Globus pallidus (tissue), 1 donor: ENCODE data around the gene RASGRP4.
"Not testable (repeated sequence)": the region's sequence is repeated elsewhere in the genome, so short reads cannot be mapped to it uniquely, and the experiment has no call there.

Experiments
- DNase-seq: peaks from one replicate; pipeline ENCODE4 v3.0.0-alpha.2; 2015; ENCODE audit warnings: low spot score

Gene RASGRP4

DNA sequence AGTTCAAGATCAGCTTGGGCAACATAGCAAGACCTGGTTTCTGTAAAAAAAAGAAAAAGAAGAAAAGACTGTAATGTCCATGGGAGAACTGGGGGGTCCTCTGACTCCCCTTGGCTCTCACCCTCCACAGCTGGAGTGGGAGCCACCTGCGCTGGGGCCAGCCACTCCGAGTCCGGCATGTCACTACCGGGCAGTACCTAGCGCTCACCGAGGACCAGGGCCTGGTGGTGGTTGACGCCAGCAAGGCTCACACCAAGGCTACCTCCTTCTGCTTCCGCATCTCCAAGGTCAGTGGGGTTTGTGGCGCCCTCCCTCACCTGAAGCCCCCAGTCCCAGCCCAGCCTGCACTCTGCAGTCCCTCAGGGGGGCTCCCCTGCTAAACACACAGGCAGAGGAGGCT, 22.2 kb upstream of the RASGRP4 start:
- no peak for DNase-seq

GRCh38 chr19:38445362-38445761, 19.3 kb upstream of the RASGRP4 start:
- no peak for DNase-seq

DNA sequence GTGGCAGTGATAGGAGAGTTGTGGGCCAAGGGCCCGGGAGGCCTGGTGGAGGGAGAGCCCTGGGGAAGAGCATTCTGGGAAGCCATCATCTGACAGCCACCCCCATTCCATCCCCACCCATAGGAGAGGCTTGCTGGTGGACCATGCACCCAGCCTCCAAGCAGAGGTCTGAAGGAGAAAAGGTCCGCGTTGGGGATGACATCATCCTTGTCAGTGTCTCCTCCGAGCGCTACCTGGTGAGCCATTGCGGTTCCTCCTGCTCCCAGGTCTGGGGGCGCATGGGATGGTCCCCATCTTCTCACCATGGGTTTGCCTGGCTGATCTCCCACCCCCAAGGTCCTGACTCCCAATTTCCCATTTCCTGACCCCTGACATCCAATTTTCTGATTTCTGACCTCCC, 18.0 kb upstream of the RASGRP4 start:
- DNase-seq: no peak

DNA sequence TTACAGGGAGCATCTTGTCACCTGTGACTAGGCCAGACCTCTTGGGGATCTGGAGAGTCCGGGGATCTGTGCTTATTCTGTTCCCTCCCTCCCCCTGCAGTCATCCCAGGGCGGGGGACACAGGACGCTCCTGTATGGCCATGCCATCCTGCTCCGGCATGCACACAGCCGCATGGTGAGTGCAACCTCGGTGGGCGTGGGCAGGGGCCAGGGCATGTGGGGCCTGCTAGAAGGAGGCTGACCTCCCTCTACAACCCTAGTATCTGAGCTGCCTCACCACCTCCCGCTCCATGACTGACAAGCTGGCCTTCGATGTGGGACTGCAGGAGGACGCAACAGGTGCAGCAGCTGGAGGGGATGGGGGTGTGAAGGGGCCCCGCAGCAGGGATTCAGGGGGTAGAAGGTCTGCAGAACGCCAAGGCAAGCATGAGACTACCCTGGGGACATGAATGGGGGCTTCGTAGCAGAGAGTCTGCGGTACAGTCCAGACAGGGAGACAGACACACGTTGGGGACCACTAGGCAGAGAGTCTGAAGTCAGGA, 17.5 kb upstream of the RASGRP4 start:
- DNase-seq: no peak

DNA sequence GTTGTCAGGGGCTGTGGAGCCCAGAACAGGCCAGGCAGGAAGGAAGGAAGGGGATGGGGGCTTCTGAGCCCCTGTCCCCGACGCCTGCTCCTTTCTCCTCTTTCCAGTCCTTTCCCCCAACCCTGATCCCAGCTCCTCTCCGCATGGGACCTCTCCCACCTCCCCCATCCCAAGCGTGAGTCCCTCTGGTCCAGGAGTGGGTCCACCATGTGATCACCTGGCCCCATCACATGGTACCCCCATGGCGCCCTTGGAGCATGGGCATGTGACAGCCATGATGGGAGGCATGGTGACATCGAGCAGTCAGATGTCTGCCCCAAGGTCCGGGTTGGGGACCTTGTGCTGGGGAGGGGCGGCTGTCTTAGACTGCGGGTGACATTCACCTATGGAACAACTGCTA, 16.7 kb upstream of the RASGRP4 start:
- DNase-seq: no peak

DNA sequence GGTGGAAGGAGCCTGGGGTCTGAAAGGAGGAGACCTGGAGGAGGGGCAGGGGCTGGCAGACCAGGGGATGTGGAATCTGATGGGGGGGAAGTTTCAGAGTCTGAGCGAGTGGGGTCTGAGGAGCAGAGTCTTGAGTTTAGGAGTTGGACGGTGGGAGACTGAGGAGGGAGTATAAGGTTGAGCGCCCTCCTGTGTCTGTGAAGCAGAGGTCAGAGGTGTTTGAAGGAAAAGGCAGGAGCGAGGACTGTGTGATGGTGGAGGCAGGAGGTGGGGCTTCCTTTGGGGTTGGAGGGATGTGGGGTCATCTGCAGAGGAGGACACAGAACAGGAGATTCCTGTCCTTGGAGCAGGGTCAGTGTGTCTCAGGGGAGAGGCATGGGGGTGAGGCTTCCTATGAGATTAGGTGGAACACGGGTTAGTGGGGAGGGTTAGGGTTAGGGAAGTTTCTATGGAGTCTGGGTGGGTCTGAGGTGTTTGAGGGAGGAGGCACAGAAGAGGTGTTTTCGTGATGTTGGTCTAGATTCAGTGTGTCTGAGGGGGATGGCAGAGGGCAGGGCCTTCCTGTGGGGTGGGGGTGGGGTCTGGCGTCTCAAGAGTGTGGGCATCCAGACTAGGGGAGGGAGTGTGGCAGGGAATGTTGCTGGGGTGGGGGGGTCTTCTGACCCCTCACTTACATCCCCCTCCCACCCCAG, 15.8 kb upstream of the RASGRP4 start:
- DNase-seq: no peak

GRCh38 chr19:38440592-38440991, 14.6 kb upstream of the RASGRP4 start:
- no peak for DNase-seq

DNA sequence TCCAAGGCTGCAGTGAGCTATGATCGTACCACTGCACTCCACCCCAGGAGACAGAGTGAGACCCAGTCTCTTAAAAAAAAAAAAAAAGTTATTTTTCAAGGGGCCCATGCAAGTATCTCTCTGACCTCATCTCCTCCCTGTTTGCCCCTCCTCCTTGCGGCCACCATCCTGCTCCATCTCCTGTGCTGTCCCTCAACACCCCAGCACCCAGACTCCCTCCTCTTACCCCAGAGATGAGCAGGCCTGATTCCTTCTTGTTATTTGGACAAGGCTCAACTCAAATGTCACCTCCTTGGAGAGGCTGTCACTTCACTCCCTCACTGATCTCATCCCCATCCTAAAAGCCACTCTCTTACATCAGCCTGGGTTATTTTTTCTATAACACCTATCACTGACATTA, 11.9 kb upstream of the RASGRP4 start:
- no peak for DNase-seq

DNA sequence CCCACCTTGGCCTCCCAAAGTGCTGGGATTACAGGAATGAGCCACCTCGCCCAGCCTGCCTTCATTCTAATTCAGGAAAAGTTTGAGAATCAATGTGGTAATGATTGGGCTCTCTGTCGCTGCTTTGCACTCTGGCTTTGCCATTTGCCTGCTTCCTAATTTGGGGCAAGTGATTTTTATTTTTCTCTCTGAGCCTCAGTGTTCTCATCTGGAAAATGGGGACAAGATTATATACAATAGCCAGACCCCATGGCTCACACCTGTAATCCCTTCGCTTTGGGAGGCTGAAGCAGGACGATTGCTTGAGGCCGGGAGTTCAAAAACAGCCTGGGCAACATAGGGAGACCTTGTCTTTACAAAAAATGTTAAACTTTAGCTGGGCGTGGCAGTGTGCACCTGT, 11.3 kb upstream of the RASGRP4 start:
- DNase-seq: no peak

DNA sequence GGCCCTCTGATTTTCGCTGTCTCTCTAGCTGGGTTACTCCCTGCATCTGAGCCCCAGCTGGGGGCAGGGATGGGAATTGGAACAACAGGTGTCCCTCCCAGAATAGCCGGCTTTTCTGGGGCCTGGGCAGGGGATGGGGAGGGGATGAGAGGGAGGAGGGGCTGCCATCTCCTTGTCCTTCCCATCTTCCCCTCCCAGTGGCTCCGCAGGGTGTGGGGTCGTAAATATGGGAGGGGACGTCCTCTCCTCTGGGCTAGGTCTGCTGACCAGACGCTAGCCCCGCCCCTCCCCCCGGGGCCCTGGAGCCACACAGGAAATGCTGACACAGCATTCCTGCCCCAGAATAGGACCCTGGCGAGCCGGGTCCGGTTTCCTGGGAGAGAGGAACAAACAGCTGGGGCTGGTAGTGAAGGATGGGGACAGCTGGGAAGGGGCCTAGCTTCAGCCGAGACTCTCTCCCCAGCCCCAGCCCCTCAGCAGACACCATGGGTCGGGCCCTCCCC, 8.6 kb upstream of the RASGRP4 start:
- DNase-seq: peak; percentile 54

DNA sequence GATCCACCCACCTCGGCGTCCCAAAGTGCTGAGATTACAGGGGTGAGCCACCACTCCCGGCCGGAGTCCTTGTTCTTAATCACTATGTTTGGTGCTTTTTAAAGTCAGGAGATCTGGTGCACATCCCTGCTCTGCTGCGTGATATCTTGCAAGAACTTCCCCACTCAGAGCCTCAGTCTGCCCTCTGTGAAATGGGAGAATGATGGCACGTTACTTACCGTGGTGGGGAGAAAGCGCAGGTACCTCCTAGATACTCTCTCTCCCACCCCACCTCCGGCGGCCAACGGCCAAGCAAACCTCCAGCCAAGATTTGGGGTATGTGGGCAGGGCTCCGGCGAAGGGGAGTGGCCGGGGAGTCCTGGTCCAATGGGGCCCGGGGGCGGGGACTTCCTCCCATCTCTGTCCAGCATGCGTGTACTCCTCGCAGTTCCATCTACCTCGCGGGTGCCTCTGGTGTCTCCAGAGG, 7.3 kb upstream of the RASGRP4 start, which contains the start of gene RYR1:
TSS of gene RYR1 (plus strand) at position 424 of the 466 bp plus-strand sequence. CDS start 139 bp downstream, outside the sequence.
- peak; percentile 35 for DNase-seq

- no peak for DNase-seq
Measured at GRCh38 chr19:38430931-38431330, 4.9 kb upstream of the RASGRP4 start.

GRCh38 chr19:38429811-38430156, 3.8 kb upstream of the RASGRP4 start:
- no peak for DNase-seq

GRCh38 chr19:38429055-38429810, 3.2 kb upstream of the RASGRP4 start:
- DNase-seq: no peak

- not testable (repeated sequence) for DNase-seq
Measured at GRCh38 chr19:38427035-38427677, 1.1 kb upstream of the RASGRP4 start.

GRCh38 chr19:38425222-38425809, 703 bp downstream of the RASGRP4 start:
- no peak for DNase-seq

DNA sequence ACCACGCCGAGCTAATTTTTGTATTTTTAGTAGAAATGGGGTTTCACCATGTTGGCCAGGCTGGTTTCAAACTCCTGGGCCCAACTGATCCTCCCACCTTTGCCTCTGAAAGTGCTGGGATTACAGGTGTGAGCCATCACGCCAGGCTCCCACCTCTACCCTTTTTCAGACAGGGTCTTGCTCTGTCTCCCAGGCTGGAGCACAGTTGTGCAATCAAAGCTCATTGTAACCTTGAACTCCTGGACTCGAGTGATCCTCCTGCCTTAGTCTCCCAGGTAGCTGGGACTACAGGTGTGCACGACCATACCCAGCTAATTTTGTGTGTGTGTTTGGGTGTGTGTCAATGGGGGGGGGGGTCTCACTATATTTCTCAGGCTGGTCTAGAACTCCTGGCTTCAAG, 1.7 kb downstream of the RASGRP4 start:
- no peak for DNase-seq

GRCh38 chr19:38422438-38422837, 3.6 kb downstream of the RASGRP4 start:
- no peak for DNase-seq

GRCh38 chr19:38421856-38422255, 4.2 kb downstream of the RASGRP4 start:
- no peak for DNase-seq

- DNase-seq: no peak
Measured at GRCh38 chr19:38420935-38421334, 5.1 kb downstream of the RASGRP4 start.

DNA sequence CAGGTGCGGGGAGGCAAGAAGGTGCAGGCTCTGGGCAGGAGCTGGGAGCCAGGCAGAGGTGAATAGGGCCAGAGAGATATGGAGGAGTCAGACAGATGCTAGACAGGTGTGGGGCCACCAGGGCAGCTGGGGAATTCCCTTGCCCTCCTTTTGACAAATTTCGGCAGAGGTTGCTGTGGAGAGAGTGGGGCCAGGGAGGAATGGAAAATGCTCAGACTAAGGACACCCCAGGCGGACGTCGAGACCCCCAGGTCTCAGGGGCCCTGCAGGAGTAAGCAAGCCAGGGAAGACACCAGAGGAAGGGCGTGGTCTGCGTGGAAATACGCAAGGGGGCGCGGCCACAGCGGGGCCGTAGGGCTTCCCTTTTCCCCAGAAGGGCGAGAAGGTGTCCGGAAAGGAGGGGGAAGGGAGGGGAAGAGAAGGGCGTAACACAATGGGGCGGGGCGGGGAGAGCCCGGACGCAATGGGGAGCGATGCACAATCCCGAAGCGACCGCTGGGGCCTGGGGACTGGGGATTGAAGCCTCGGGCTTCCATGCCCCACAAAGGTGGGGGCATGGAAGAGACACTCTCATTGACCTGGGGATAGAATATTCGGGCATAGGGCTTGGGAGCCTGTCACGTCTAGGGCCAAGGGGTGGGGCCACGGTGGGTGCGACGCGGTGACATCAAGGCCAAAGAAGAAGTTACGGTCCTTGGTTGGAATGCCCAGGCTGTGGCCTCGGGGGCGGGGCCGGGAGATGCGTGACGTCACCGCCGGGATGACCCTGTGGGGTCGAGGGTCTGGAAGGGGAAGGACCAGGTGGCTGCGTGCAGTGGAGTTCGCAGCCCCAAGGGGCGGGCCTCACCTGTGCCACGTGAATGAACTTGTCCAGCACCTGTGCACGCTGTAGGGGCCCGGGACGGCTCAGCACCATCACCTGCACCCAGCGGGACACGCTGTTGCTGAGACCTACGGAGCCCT, 8.2 kb downstream of the RASGRP4 start:
- DNase-seq: no peak
